ENCODE results near the gene PTTG1IP.

PTTG1IP gene

GRCh38 chr21:44842721-44843445 lies 30.6 kb downstream of the PTTG1IP start:
- no peak for TF ChIP-seq CTCF (conservative IDR thresholded peaks at IDR 0.05)
- TF ChIP-seq ZFX (IDR thresholded peaks at IDR 0.05), result no peak
- H3K27ac ChIP-seq, result no peak overlapping the region

GRCh38 chr21:44842087-44842486 lies 31.4 kb downstream of the PTTG1IP start:
- TF ChIP-seq CTCF (conservative IDR thresholded peaks at IDR 0.05), result no peak
- no peak overlapping the region for H3K27ac ChIP-seq

GRCh38 chr21:44840771-44841170 lies 32.7 kb downstream of the PTTG1IP start:
- TF ChIP-seq ZFX (IDR thresholded peaks at IDR 0.05) (no peak), CTCF (conservative IDR thresholded peaks at IDR 0.05) (no peak)
- H3K27ac ChIP-seq, result no peak overlapping the region

GRCh38 chr21:44838951-44839350 lies 34.5 kb downstream of the PTTG1IP start:
- no peak overlapping the region for H3K27ac ChIP-seq
- TF ChIP-seq CTCF (conservative IDR thresholded peaks at IDR 0.05), result no peak

- TF ChIP-seq CTCF (conservative IDR thresholded peaks at IDR 0.05) (no peak), ZFX (IDR thresholded peaks at IDR 0.05) (no peak)
- H3K27ac ChIP-seq, result no peak overlapping the region
These were observed 35.2 kb downstream of the PTTG1IP start for GRCh38 chr21:44838039-44838895.

GRCh38 chr21:44837537-44837936 lies 36.0 kb downstream of the PTTG1IP start:
- H3K27ac ChIP-seq, result peak overlapping the region; percentile 62
- TF ChIP-seq CTCF (conservative IDR thresholded peaks at IDR 0.05) (no peak), ZFX (IDR thresholded peaks at IDR 0.05) (no peak)

Data from C4-2B (cell line).